NCI-H526 (cell line): ENCODE data around the gene FAM177B.

ENCODE experiments used
- DNase-seq, 2 experiments: peaks; one replicate each; lab custom pipeline; 2025; lab: John Stamatoyannopoulos, UW

Gene FAM177B

DNA sequence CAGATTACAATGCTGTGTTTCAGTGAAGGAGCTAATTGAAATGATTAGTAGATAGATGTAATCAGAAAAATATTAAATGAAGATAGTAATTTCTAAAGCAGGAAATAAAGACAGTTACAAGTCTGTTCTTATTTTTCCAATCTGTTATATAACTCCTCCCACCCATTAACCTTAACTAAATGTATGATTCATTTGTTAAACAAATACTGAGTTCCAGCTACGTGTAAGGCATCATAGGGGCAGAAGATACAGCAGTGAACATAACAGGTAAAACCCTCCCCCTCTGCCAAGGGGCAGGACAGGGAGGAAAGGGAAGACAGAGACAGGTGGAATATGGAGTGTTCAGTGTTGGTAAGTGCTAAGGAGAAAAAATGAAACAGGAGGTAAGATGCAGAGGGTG is at the start of gene FAM177B:
TSS of gene FAM177B (plus strand) at position 231 of the 400 bp plus-strand sequence. CDS start 9,344 bp downstream, outside the sequence.
- peak; percentile 56 to 60 for DNase-seq

DNA sequence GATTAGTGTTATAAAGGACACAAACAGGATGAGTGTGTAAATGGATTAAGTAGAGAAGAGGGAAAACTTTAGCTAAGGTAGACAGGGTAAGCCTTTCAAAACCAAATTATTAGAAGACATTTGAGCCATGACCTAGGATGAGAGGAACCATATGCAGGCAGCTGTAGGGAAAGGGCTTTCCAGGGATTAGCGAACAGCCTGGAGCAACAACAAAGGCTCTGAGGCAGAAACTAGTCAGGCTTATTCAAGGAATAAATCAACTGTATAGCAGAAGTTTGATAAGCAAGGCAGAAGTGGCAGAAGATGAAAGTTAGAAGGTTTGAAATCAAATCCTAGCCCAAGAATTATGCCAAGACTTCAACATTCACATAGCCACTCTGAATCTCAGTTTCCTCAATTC is 46.0 kb upstream of the FAM177B start:
- no peak for DNase-seq

DNA sequence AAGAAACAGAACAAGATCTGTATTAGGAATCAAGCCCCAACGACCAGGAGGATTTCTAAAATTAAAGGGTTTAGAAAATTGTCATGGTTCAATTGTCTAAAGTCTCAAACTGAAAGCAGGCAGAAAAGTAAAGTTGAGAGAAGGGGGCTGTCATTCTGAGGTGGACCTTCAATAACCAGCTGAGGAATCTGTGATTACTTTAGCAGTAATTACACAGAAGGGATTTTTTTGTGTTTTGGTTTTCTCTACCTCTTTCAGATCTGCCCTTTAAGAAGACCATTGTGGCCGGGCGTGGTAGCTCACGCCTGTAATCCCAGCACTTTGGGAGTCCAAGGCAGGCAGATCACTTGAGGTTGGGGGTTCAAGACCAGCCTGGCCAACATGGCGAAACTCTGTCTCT is 42.1 kb upstream of the FAM177B start:
- DNase-seq: no peak

DNA sequence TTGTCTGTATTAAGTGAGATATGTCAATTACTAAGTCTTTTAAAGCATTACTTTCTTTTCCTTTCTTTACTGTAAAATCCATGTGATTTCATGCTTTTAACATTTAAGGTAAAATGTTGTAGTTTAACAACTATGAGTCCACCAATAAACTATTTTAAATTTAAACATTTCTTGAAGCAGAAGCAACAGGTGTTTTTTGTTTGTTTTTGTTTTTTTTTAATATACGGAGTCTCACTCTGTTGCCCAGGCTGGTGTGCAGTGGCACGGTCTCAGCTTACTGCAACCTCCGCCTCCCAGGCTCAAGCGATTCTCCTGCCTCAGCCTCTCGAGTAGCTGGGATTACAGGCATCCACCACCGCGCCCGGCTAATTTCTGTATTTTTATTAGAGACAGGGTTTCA is 40.3 kb upstream of the FAM177B start:
- no peak for DNase-seq

DNA sequence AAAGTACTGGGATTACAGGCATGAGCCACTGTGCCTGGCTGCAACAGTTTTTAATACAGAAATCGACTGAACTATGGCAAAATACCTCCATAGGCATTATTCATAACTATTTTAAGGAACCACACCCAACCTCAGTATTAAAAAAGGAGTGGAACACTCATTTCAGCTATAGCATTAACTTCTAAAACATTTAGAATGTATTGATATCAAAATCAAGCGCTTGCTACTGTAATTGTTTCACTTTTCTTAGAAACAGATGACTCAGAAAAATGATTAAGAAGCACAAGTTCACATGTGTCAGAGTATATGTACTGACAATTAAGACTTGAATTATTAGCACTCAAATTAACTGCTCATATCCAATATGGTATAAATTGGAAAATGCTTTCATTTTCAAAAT is 39.8 kb upstream of the FAM177B start:
- no peak for DNase-seq

DNA sequence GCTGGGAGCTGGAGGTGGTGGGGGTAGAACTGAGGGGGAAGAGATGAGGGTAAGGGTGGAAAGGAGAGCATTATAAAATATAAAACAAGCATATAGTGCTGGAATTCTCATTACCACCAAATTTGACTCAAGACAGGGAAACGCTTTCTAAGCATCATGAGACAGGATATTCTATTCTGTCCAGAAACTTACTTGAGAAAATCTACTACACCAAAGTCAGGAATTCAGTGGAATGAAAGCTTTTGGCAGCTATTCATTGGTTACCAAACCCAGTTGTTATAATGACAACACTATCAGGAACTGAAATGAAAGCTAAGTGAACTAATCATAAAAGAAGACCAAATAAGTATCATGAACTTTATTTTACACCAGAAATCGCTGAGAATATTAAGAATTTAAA is 39.2 kb upstream of the FAM177B start:
- DNase-seq: no peak

DNA sequence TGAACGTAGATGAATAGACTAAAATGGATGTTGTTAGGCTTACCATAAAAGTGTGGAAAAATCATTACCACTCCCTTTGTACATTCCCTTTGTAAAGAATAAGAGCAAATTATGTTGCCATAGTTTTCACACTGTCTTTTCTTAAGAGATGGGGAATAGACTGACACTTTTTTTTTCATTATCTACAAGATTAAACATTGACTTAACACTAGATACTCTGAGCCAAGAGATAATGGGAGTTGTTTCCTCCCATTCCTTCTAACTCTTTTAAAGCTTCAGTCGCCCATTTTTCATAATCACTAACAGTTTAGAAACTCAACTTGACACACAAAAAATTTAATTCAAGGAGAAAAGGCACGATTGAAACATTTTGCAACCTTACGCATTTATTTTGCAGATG is 34.8 kb upstream of the FAM177B start:
- no peak for DNase-seq

DNA sequence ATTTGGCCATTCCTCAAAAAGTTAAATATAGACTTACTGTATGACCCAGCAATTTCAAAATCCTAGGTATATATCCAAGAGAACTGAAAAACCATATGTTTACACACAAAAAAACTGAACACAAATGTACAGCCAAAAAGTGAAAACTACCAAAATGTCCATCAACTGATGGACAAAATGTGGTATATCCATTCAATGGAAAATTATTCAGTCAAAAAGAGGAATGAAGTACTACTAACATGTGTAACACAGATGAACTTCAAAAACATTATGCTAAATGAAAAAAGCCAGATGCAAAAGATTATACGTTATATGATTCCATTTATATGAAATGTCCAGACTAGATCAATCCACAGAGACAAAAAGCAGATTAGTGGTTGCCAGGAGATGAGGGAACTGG is 32.7 kb upstream of the FAM177B start:
- DNase-seq: no peak

DNA sequence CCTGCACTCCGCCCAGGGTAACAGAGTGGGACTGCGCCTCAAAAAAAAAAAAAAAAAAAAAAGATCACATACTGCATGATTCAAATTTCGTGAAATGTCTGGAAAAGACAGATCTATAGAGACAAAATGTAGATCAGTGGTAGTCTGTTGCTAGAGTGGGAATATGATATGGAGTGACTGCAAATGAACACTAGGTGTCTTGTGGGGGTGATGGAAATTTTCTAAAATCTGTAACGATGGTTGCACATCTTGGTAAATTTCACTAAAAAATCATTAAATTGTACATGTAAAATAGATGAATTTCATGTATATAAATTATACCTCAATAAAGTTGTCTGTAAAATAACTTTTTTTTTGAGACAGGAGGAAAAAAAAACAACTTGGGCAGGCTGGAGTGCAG is 30.2 kb upstream of the FAM177B start:
- no peak for DNase-seq

DNA sequence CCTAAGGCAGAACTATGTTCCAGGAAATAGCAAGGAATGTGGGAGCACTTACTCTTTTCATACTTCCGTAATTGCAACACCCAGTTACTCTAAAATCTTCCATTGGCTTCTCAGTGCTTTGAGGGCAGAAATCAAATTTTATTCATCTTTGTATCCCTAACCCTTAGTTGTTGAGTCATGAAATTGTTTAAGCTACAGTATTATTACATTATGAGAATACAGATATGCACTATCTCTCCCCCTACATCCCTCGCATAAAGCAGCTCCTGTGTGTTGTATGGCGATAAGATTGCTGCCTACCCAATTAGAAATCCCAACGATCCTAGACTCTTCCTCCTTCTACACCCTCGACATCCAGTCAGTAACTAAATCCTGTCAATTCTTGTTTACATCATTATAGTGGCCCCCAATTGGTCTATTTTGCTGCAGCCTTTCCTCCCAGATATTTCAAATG is 27.3 kb upstream of the FAM177B start:
- no peak for DNase-seq

DNA sequence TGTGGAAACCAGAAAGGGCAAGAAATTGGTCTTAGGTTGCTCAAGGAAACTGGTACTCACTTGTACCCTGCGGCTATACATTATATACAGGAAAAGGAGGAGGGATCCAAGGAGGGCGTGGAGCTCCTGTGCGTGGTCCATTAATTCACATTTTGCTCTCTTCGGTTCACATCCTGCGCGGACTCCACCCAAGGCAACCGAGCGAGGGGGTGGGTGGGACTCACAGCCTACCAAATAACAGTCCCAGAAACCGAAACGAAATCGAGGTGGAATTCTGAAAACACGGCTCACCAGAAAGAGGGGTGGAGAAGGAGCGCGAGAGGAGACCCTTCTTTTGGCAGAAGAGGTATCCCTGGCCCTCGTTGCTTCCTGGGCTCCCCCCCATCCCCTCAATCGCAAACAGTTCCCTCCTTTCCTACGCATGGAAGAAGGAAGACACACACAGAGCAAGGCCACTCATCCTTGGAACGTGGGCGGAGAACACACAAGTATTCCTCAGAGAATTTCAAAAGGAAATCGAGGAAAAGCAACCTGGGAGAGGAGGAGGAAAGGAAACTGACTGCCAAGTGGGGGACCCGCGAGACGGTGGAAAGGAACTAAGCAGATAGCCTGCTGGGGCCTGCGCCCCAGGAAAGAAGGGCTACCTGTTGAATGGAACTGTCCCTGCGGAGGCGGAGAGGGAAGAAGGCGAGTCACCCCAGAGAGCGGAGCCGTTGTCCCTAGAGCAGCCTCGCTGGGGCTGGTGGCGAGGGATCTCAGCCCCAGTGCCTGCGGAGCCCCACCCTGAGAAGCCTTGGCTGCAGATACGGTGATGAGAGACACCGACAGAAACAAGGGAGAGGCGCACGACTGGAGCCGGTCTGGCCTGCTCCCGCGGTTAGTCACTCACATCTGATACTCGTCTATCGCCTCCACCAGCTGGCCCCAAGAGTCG is 25.4 kb upstream of the FAM177B start:
- peak; percentile 11 to 58 for DNase-seq

DNA sequence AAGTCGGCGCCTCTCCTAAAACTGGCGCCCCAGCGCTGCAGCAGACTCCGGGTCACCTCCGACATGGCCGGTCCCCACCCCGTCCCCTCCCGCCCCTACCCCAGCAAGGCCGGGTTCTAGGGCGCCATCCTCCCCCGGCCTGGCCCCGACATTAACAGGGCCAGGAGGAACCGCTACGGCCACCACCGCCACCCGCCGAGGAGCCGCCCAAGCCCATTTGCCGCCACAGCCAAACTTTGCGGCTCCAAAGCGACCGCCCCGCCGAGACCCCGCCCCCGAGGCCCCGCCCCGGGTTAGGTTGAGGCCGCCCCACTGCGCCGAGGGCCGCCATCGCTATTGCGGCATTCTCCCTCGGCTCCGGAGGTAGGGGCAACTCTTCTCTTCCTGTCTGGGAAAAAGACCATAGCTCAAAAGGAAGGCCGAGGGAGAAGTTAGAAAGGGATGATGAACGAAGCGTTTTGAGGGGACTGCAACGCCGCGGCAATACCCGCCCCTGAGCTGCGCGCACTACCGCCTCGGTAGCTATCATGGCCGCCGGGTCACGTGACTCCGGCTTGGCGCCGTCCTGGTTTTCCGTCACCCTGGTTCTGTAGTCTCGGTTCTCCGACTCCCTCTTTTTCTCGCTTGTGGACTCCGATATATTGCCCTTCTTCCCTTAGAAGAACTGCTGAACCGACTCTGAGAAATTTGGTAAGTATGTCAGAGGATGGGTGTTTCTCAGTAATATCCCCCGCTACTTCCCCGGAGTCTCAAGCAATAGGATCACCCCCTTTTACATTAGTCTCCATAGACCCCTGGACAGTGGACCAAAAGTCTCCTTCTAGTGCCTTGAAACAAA is 24.5 kb upstream of the FAM177B start, which contains the start of the genes AIDA and BROX:
TSS of gene AIDA (minus strand) at position 239 of the 838 bp plus-strand sequence. CDS start at position 65, 174 bp downstream.
TSS of gene BROX (plus strand) at position 312 of the 838 bp plus-strand sequence. CDS start 3,136 bp downstream, outside the sequence.
- peak; percentile 67 to 87 for DNase-seq

DNA sequence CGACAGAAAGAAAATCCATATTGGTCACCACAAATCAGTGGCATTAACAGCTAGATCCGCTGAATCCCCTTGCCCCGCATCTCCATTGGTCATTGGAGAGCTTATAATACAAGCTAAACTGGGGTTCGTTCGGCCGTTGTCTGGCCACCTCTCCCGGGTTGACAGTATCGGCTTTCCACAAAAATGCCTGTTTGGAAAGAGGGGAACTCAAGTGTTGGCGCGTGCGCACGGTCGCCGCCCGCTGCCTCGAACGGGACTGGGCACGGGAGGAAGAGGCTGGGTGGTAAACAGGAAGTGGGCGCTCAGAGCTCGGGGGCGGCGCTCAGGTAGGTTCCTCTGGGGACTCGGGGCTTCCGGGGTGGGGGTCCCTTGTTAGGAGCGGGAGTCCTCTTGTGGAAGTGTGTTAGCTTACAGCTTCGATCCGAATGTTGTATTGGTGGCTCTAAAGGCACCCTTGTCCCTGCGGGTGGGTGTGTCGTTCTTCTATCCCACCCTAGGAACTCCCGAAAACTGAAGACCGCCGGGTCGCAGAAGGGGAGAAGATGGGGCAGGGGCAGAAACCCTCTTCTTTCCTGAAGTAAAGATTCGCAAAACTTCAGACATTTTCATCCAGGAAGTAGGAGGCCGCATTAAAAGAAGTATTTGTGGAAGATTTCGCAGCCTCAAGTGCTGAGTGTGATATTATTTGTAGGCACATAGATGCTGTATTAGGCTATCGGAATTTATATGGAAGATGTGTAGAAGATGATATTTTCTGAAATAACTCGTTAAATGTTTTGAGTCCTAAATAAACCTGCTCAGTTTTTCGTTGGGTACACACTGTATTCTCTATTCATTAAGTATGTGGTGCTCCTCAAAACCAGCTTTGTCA is 23.7 kb upstream of the FAM177B start:
- DNase-seq: peak; percentile 88 to 94

DNA sequence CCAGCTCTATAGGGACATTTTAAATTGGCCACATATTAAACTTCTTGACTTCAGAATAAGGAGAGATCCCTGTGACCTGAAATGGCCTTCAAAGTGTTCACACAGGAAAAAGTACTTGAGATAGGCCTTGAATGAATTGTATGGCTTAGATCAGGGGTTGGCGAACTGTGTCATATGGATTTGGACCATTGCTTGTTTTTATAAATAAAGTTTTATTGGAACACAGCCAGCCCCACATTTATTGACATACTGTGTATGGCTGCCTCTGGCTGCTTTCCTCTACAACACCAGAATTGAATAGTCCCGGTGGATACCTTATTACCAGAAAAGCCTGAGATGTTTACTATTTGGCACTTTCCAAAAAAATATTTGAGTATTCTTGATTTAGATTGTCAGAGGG is 20.6 kb upstream of the FAM177B start:
- no peak for DNase-seq

DNA sequence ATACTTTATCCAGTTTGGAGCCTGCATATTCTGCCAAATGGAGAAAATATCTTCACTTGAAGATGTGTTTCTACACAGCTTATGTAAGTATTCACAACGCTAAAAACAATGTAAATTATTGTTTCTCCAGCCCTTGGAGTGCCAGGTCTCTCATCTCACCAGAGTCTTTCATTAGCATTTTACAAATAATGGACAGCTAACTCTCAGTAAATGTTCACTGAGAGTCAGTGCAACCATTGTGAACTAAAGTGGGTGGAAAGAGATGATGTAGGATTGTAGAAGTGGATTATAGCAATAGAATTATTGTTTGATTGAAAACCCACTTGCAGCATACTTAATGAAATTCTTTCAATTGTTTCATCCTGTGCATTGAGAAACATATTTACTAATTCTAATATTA is 8.3 kb upstream of the FAM177B start:
- no peak for DNase-seq

DNA sequence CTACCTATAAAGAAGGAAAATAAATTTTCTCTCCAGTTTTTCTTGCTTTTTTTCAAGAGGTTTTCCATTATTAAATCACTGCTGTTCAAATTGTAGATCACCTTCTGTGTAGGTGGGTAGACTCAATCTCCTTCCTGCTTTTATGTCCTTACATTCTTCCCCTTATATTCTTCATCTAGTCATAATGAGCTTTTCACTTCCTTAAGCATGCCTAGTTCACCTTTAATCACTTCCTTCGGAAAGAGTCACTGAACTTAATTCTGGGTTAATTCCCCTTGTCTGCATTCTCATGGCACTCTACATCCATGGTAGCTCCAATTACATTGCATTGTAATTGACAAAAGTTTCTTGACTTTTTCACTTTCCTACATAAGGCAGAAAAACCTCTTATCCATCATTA is 6.1 kb upstream of the FAM177B start:
- DNase-seq: no peak

DNA sequence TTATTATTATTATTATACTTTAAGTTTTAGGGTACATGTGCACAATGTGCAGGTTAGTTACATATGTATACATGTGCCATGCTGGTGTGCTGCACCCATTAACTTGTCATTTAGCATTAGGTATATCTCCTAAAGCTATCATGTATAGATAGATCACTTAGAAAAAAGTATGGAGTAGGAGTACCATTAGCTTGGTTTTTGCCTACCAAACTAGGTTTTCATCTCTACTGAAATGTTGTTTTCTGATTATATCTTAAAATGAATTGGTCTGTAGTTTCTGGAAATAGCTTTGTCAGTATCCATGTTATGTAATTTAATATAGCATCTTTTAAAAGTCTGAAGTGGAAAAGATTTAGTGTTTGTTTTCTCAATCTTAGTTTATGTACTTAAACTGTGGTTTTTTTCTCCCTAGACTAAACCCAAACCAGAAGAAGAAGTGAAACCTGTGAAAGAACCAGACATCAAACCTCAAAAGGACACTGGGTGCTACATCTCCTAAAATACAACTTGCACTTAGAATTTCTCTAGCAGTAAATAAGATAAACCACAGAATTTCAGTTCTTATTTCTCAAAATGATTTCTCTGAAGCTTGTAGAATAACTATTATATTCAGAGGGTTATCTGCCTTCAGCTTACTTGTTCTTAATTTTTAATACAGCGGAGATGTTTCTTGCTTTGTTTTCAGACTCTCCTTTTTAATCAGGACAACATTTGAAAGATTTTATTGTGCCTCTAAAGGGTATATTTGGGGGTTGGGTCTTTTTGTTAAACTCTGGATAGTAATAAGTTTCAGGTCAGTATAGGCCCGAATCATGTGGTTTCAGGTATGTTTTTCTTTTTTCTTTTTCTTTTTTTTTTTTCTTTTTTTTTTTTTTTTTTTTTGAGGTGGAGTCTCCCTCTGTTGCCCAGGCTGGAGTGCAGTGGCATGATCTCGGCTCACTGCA is 4.5 kb upstream of the FAM177B start:
- no peak for DNase-seq

DNA sequence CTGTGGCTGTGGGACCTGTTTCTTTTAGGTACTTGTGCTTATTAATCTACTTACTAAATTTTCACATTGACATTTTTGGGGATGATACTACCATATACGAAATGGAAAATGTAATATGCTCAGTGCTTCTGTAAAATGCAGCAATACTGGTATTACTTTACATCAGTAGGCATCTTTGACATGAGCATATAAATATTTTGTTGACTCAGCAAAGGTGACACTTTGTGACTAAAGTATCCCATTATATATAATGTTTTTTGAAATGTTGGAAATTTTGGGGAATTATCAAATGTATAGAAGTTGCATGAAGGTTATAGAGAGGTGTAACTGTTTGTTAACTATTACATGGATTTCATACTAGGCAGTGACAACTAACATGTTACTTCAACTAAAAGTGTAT is 2.3 kb upstream of the FAM177B start:
- DNase-seq: no peak

DNA sequence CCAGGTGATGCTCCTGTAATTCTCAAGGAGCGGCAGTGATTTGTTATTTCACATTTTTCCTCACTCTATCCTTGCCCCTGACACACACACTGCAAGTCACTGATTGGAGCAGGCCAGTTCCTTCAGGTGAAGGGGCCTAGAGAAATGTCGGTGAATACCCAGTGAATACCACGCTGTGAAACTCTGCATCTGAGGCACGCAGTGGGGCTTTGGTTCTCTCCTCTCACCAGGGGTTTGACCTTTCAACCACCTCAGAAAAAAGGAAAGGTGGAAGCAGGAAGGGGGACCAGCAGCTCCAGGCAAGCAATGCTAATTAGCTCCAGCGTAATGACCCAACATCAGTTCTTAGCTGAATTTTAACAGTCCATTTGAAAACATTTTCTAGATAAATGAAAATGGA is 532 bp upstream of the FAM177B start:
- DNase-seq: no peak

DNA sequence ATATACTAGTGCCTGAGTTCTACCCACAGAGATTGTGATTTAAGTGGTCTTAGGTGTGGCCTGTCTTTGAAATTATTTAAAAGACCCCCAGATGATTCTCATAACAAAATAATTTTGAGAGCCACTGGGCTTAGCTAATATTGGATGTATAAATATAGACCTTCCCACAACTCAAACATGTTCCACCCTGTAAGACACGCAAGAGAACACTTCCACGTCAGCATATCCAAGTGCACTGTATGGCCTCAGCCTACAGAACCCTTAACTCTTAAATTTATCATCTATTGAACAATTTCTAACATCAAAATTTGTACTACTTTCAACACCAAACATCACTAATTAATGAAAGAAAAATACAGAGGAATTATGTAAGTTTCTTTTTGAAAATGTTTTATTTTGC is 2.5 kb downstream of the FAM177B start:
- DNase-seq: no peak
